Activated naive CD4-positive, alpha-beta T cell treated with anti-CD3 and anti-CD28 coated beads, Interleukin-2, amount 50 U/mL, for 72 hours (primary cell): ENCODE measurements around the gene NR1I2. TPM values are rescaled to one million over a fixed set of nuclear protein-coding genes. Genes with fewer than 3 reads are reported as not detected.
A peak's percentile ranks its signal among the peaks of the same experiment; 100 is the strongest.

Experiments used
- ATAC-seq, 2 donors: fragments of 150-1000 bp; cut with Tn5 transposase; 2 replicates each; pipeline ENCODE4 v1.10.0; 2021; ENCODE audit warnings: mild to moderate bottlenecking in 2 of 2, moderate library complexity in 2 of 2
- DNase-seq, 2 donors: peaks; one replicate each; pipeline ENCODE4 v3.0.0; 2021 to 2022; ENCODE audit warnings: low spot score in 2 of 2
- H3K27ac Mint-ChIP-seq, 2 donors: one replicate each; pipeline ENCODE4 v1.8.0; 2022; ENCODE audit warnings: mild to moderate bottlenecking in 2 of 2, mixed read lengths in 2 of 2
- H3K36me3 Mint-ChIP-seq, 2 donors: one replicate each; pipeline ENCODE4 v1.8.0; 2022; ENCODE audit warnings: mixed read lengths in 2 of 2
- H3K9me3 Mint-ChIP-seq, 2 donors: one replicate each; pipeline ENCODE4 v1.8.0; 2022; ENCODE audit warnings: mixed read lengths in 2 of 2
- total RNA-seq, 2 donors: library from RNA; stranded (reverse); gene quantifications; one replicate each; pipeline ENCODE4 v1.2.3, GENCODE V29; 2022

Gene NR1I2
- total RNA-seq, 2 donors from 2014 or later, result 0.60 to 0.82 TPM

DNA sequence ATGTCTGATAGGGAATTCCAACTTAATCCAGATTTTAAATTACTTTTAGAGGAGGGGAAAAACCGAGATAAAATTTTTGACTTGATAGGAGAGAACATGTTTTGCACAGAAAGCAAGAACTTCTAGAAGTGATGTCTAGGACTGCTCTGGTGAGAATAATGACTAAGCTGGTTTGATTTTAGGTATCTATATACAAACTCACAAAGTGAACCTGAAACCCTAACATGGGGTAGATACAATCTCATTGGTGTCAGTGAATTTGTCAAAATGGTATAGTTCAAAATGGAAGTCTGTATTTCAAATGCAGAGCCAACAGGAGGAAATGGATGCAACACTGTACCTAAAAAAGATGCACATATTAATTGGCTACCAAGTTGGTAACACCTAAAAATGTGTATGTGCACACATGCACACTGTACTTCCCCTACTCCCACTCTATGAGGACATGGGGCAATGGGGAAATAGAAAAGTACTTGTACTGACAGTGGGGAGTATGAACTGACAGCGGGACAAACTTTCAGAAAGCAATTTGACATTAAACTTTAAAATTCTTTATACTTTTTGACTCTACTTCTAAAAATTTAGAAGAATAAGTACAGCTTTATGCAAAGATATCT is 53.0 kb downstream of the NR1I2 start:
- no peaks in the 10 kb centered on the region for H3K9me3 Mint-ChIP-seq
- no peaks in the 10 kb centered on the region for H3K36me3 Mint-ChIP-seq
- DNase-seq (no peak), ATAC-seq (peak in 1 of 2 donors; percentile 61)
- H3K27ac Mint-ChIP-seq, result no peak overlapping the region

DNA sequence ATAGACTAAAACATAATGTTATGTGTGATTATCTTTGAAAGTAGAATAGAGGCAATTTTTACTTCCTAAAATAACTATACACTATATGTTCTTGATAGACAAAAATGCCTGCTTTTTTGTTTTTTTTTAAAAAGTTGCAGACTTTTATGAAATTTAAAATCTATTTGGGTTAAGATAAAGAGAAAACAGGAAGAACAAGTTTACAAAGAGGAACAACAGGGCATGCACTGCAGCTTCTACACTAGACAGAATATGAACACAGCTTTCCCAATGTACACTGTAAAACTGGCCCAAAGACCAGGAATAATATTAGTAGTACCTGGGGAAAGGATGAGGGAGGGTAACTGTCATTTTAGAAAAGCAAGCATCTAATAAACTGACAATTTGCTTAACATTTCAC is 53.7 kb downstream of the NR1I2 start:
- H3K36me3 Mint-ChIP-seq, result no peaks in the 10 kb centered on the region
- ATAC-seq (no peak), DNase-seq (no peak)
- H3K9me3 Mint-ChIP-seq, result no peaks in the 10 kb centered on the region
- no peak overlapping the region for H3K27ac Mint-ChIP-seq

- Mint-ChIP-seq H3K9me3 (no peaks in the 10 kb centered on the region), H3K27ac (no peak overlapping the region), H3K36me3 (peaks cover 0 to 20% of the 10 kb centered on the region in 2 donors)
- ATAC-seq (no peak), DNase-seq (no peak)
Measured at GRCh38 chr3:119841808-119842471, 60.0 kb downstream of the NR1I2 start.

DNA sequence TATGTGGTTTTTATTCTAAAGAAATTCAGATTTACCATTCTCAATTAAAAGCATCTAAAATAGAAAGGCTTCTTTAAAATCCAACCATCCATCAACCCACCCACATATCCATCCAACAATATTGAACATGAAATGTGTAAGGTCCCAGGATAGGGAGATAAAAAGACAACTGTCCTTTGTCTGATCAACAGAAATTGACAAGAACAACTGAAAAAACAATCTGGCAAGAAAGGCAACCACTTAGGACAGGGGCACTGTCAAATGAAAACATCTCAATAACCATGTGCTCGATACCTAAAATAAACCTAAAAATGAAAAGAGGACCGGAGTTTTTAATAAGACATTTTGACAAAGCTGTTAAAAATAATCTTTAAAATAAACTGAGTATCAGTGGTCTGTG is 67.2 kb downstream of the NR1I2 start:
- peaks cover 0 to 29% of the 10 kb centered on the region in 2 donors for H3K36me3 Mint-ChIP-seq
- ATAC-seq, result no peak

GRCh38 chr3:119856695-119857094 is 74.8 kb downstream of the NR1I2 start:
- no peak for DNase-seq
- Mint-ChIP-seq H3K9me3 (peaks cover 11 to 14% of the 10 kb centered on the region in 2 donors), H3K27ac (no peak overlapping the region), H3K36me3 (peaks cover 32 to 63% of the 10 kb centered on the region in 2 donors)
- peak in 1 of 2 donors; percentile 20 for ATAC-seq

More for the DNA sequence above, 67.2 kb downstream of the NR1I2 start:
- Mint-ChIP-seq H3K27ac (no peak overlapping the region), H3K9me3 (no peaks in the 10 kb centered on the region)
- DNase-seq, result no peak

DNA sequence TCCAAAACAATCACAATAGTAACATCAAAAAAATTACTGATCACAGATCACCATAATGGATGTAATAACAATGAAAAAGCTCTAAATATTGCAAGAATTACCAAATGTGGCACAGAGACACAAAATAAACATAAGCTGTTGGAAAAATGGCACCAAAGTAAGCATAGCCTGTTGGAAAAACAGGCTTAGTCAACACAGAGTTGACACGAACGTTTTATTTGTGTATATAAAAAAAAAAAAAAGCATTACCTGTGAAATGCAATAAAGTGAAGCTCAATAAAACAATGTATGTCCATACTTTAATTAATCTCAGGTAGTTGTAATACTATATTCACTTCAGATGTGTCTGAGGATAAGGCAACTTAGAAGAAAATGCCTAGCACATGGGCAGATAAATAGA is 77.1 kb downstream of the NR1I2 start:
- H3K36me3 Mint-ChIP-seq, result peaks cover 41 to 69% of the 10 kb centered on the region in 2 donors
- ATAC-seq (no peak), DNase-seq (no peak)
- no peak overlapping the region for H3K27ac Mint-ChIP-seq
- peaks cover 11 to 19% of the 10 kb centered on the region in 2 donors for H3K9me3 Mint-ChIP-seq

DNA sequence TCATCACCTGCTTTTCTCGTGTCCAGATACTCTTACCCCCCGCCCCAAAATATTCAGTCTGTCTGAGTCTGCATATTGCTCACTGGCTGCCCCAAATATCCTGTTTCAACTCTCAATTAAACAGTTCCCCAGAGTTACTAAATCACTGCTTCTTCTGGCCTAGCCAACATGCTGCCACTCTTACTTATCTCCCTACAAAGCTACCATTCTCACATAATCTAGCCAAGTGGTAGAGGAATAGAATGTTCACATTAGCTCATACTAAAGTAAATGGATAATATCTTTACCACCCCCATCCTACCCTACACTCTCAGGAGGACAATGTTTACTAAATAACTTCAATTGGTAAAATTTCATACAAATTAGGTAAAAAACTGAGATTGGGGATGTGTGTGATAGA is 77.8 kb downstream of the NR1I2 start:
- peaks cover 38 to 62% of the 10 kb centered on the region in 2 donors for H3K36me3 Mint-ChIP-seq
- H3K9me3 Mint-ChIP-seq, result peaks cover 10 to 17% of the 10 kb centered on the region in 2 donors
- ATAC-seq, result no peak
- DNase-seq, result no peak
- no peak overlapping the region for H3K27ac Mint-ChIP-seq

DNA sequence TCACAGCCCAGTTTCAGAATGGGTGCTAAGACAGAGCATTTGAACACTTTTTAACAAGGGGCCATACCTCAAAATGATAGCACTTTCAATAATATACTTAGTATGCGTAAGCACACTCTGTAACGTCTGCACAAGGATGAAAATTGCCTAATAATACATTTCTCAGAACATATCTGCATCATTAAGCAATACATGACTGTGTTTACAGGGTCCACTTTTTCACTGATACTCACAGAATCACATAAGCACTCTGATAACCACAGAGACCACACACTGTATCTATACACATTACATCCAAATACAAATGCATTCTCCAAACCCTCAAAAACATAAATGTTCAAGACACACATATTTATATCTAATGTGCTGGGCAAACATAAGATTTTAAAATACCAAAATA is 79.8 kb downstream of the NR1I2 start:
- ATAC-seq (no peak), DNase-seq (no peak)
- Mint-ChIP-seq H3K36me3 (peaks cover 32 to 45% of the 10 kb centered on the region in 2 donors), H3K27ac (peak overlapping the region in 1 of 2 donors; percentile 74), H3K9me3 (peaks cover 7 to 14% of the 10 kb centered on the region in 2 donors)

DNA sequence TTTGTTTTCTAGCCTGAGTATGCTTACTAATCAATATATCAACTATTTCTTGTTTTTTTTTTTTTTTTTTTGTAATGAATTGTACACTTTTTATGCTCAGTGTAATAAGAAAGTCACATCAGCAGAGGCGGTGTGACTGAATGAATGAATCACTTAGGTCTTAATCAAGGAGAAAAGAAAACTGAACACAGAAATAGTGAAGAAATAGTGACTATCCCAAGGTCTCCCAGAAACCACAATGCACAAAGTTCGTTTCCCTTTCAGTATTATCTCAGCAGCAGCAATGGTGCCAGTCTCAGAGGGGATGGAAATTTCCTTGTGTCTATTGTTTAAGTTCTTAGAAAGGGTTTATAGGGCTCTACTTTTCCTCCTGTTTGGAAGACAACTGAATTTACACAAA is 80.7 kb downstream of the NR1I2 start:
- DNase-seq (no peak), ATAC-seq (peak; percentile 18 to 32)
- Mint-ChIP-seq H3K36me3 (peaks cover 28 to 37% of the 10 kb centered on the region in 2 donors), H3K27ac (no peak overlapping the region), H3K9me3 (peaks cover 5 to 14% of the 10 kb centered on the region in 2 donors)

GRCh38 chr3:119864476-119864875 is 82.6 kb downstream of the NR1I2 start:
- DNase-seq (no peak), ATAC-seq (no peak)
- no peak overlapping the region for H3K27ac Mint-ChIP-seq
- H3K36me3 Mint-ChIP-seq, result peaks cover 17 to 22% of the 10 kb centered on the region in 2 donors
- H3K9me3 Mint-ChIP-seq, result peaks cover 0 to 9% of the 10 kb centered on the region in 2 donors

Other genes starting within 250 kb of the NR1I2 start
- 1 to 10 TPM in 1 of 2 donors, under 1 TPM in 1; 0.80 to 1.2 TPM for gene CD80, start 222.5 kb upstream of the NR1I2 start, total RNA-seq
- 1 to 10 TPM; 3.4 to 5.1 TPM for gene ADPRH, start 202.6 kb upstream of the NR1I2 start, total RNA-seq
- under 1 TPM in 1 of 2 donors, not detected in 1; 0.52 TPM for gene PLA1A, start 184.2 kb upstream of the NR1I2 start, total RNA-seq
- 1 to 10 TPM in 1 of 2 donors, under 1 TPM in 1; 0.73 to 1.9 TPM for gene POPDC2, start 121.5 kb upstream of the NR1I2 start, total RNA-seq
- 10 to 100 TPM; 76.2 to 78.2 TPM for gene COX17, start 104.7 kb upstream of the NR1I2 start, total RNA-seq
- gene CFAP91, start 79.1 kb upstream of the NR1I2 start, total RNA-seq, result under 1 TPM; 0.25 to 0.68 TPM